K562 (cell line): ENCODE results near the gene GBA2.

ENCODE experiments used
- EP300 ChIP-seq: IDR thresholded peaks from 2 replicates; pipeline ENCODE4 v1.6.1; 2012; ENCODE audit warnings: low read length, improper control_type of control experiment
- FOXK1 ChIP-seq: sonication (generic); formaldehyde crosslinking; IDR thresholded peaks from 2 replicates; pipeline ENCODE4 v1.8.0; 2022; ENCODE audit warnings: missing genetic modification reagents, mild to moderate bottlenecking, borderline replicate concordance
- FOXM1 ChIP-seq, 2 experiments: fragments of 450-650 bp in 1 of 2; sonication (generic) in 1 of 2; formaldehyde crosslinking in 1 of 2; IDR thresholded peaks; 2 replicates each; pipeline versions ENCODE4 v1.6.1 to v1.9.0; 2017 to 2022; ENCODE audit warnings: low read depth in 2 of 2, mild to moderate bottlenecking in 2 of 2, missing genetic modification reagents in 1 of 2, moderate library complexity in 1 of 2
- HDAC1 ChIP-seq, 2 experiments: fragments of 450-650 bp; IDR thresholded peaks; 2 replicates each; pipeline ENCODE4 v1.6.1; 2016 to 2017; ENCODE audit warnings: inconsistent platforms in 1 of 2, mild to moderate bottlenecking in 1 of 2, moderate library complexity in 1 of 2
- HDAC6 ChIP-seq: IDR thresholded peaks from 2 replicates; pipeline ENCODE4 v1.6.1; 2012; ENCODE audit warnings: low read depth, mild to moderate bottlenecking, control low read depth, inconsistent platforms, low read length, moderate library complexity
- PBX2 ChIP-seq, 2 experiments: IDR thresholded peaks in 1 of 2; conservative IDR thresholded peaks in 1 of 2; 2 replicates each; pipeline ENCODE4 v1.6.1; 2016; ENCODE audit warnings: low read depth in 2 of 2, mild to moderate bottlenecking in 1 of 2, missing compliant biosample characterization in 1 of 2, missing genetic modification characterization in 1 of 2, moderate library complexity in 1 of 2
- POLR3G ChIP-seq: IDR thresholded peaks from 2 replicates; pipeline ENCODE4 v1.6.1; 2011; ENCODE audit not compliant: insufficient read length, insufficient replicate concordance; ENCODE audit errors: extremely low read depth
- SIN3B ChIP-seq: fragments of 450-650 bp; IDR thresholded peaks from 2 replicates; pipeline ENCODE4 v1.6.1; 2017; ENCODE audit warnings: low read depth, mild to moderate bottlenecking, moderate library complexity
- SMAD1 ChIP-seq: fragments of 150-350 bp; IDR thresholded peaks from 2 replicates; pipeline ENCODE4 v1.6.1; 2014; ENCODE audit warnings: low read length, low read depth; ENCODE audit not compliant: partially characterized antibody
- TAF1 ChIP-seq: IDR thresholded peaks from 2 replicates; pipeline ENCODE4 v1.6.1; 2011; ENCODE audit warnings: mild to moderate bottlenecking, low read length, moderate library complexity; ENCODE audit not compliant: insufficient read depth, control insufficient read depth, severe bottlenecking; ENCODE audit errors: extremely low read depth
- TF ChIP-seq, protein P1 (sequence below): fragments of 150-350 bp; conservative IDR thresholded peaks from 2 replicates; pipeline ENCODE4 v1.6.1; 2014; ENCODE audit warnings: low read length
- TF ChIP-seq, protein P2 (sequence below), 3 experiments: IDR thresholded peaks in 2 of 3; conservative IDR thresholded peaks in 1 of 3; 2 replicates each; pipeline ENCODE4 v1.5.1; 2011 to 2012; ENCODE audit warnings: low read length in 3 of 3, mild to moderate bottlenecking in 3 of 3, control low read depth in 2 of 3, improper control_type of control experiment in 1 of 3, inconsistent platforms in 1 of 3, low read depth in 1 of 3, mixed read lengths in 1 of 3, moderate library complexity in 1 of 3; ENCODE audit not compliant: insufficient read depth in 2 of 3
- TF ChIP-seq, protein P3 (sequence below): fragments of 450-650 bp; formaldehyde crosslinking; IDR thresholded peaks from 2 replicates; pipeline ENCODE4 v1.4.0; 2020; ENCODE audit warnings: mild to moderate bottlenecking, moderate library complexity

GRCh38 chr9:35734096-35734495 lies 14.9 kb downstream of the GBA2 start:
- TF ChIP-seq HDAC1 (IDR thresholded peaks at IDR 0.05) (no peak), FOXM1 (IDR thresholded peaks at IDR 0.05; ENCODE audit: low read depth) (no peak), FOXM1 (CRISPR knock-in tag; IDR thresholded peaks at IDR 0.05; ENCODE audit: low read depth) (no peak), FOXK1 (CRISPR knock-in tag) (no peak), POLR3G (no peak), PBX2 (CRISPR knock-in tag; IDR thresholded peaks at IDR 0.05; ENCODE audit: low read depth) (no peak), PBX2 (tag; conservative IDR thresholded peaks at IDR 0.05; ENCODE audit: low read depth) (no peak), EP300 (no peak), SMAD1 (no peak), TAF1 (no peak), HDAC6 (no peak), SIN3B (no peak)
- TF ChIP-seq, protein P1, sequence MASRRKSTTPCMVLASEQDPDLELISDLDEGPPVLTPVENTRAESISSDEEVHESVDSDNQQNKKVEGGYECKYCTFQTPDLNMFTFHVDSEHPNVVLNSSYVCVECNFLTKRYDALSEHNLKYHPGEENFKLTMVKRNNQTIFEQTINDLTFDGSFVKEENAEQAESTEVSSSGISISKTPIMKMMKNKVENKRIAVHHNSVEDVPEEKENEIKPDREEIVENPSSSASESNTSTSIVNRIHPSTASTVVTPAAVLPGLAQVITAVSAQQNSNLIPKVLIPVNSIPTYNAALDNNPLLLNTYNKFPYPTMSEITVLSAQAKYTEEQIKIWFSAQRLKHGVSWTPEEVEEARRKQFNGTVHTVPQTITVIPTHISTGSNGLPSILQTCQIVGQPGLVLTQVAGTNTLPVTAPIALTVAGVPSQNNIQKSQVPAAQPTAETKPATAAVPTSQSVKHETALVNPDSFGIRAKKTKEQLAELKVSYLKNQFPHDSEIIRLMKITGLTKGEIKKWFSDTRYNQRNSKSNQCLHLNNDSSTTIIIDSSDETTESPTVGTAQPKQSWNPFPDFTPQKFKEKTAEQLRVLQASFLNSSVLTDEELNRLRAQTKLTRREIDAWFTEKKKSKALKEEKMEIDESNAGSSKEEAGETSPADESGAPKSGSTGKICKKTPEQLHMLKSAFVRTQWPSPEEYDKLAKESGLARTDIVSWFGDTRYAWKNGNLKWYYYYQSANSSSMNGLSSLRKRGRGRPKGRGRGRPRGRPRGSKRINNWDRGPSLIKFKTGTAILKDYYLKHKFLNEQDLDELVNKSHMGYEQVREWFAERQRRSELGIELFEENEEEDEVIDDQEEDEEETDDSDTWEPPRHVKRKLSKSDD: no peak
- TF ChIP-seq, protein P2, sequence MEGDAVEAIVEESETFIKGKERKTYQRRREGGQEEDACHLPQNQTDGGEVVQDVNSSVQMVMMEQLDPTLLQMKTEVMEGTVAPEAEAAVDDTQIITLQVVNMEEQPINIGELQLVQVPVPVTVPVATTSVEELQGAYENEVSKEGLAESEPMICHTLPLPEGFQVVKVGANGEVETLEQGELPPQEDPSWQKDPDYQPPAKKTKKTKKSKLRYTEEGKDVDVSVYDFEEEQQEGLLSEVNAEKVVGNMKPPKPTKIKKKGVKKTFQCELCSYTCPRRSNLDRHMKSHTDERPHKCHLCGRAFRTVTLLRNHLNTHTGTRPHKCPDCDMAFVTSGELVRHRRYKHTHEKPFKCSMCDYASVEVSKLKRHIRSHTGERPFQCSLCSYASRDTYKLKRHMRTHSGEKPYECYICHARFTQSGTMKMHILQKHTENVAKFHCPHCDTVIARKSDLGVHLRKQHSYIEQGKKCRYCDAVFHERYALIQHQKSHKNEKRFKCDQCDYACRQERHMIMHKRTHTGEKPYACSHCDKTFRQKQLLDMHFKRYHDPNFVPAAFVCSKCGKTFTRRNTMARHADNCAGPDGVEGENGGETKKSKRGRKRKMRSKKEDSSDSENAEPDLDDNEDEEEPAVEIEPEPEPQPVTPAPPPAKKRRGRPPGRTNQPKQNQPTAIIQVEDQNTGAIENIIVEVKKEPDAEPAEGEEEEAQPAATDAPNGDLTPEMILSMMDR (IDR thresholded peaks at IDR 0.05 in 2 of 3, conservative IDR thresholded peaks at IDR 0.05 in 1 of 3; ENCODE audit: insufficient read depth in 2 of 3, low read depth in 1 of 3, low read length in 3 of 3): no peak
- TF ChIP-seq, protein P3, sequence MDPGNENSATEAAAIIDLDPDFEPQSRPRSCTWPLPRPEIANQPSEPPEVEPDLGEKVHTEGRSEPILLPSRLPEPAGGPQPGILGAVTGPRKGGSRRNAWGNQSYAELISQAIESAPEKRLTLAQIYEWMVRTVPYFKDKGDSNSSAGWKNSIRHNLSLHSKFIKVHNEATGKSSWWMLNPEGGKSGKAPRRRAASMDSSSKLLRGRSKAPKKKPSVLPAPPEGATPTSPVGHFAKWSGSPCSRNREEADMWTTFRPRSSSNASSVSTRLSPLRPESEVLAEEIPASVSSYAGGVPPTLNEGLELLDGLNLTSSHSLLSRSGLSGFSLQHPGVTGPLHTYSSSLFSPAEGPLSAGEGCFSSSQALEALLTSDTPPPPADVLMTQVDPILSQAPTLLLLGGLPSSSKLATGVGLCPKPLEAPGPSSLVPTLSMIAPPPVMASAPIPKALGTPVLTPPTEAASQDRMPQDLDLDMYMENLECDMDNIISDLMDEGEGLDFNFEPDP (CRISPR knock-in tag): no peak
